ENCODE measurements around the gene ABTB1.

The ABTB1 gene

DNA sequence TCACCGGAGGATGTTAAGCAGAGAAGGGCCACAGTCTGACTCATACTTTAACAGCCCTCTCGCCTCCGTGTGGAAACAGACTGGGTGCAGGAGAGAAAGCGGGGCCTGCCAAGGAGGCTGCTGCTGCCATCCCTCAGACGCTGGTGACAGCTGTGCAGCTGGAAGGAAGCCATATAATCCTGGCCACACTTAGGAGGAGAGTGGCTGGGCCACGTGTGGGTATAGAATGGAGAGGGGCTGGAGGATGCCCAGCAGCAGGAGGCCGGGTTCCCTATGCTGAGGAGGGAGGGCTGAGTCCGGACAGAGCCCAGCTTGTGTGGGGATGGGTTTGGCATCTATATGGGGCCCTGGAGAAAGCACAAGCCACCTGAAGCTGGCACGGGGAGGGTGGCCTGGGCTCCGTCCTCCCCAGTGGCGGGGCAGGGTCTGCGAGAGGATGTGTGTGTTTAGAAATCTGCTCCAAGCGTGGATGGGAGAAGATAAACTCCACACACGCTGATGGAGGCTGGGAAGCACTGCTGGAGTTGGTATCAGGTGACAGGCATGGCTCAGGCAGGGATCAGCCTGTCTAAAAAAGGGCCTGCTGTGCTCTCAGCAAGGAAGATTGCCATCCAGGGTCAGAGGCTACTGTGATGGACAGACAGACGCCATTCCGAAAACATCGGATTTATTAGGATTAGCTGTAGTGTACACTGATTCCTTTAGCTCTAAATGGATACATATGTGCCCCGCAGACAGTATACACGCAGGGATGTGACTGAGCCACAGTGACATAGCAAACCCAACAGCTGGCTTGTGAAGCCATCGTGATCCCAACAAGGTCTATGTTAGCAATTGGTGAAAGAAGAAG, 15.9 kb downstream of the ABTB1 start:
- Histone ChIP-seq H3K4me3 (ENCODE audit: low read length) (no peak overlapping the region), H2AFZ (ENCODE audit: low read depth, low read length) (no peak overlapping the region), H3K4me1 (ENCODE audit: insufficient read depth, low read length) (peaks cover 8% of the 10 kb centered on the region), H3K27me3 (ENCODE audit: insufficient read depth, low read length) (peaks cover 5% of the 10 kb centered on the region), H3K9me3 (ENCODE audit: low read length) (no peaks in the 10 kb centered on the region), H3K36me3 (ENCODE audit: insufficient read depth, low read length) (no peaks in the 10 kb centered on the region)

DNA sequence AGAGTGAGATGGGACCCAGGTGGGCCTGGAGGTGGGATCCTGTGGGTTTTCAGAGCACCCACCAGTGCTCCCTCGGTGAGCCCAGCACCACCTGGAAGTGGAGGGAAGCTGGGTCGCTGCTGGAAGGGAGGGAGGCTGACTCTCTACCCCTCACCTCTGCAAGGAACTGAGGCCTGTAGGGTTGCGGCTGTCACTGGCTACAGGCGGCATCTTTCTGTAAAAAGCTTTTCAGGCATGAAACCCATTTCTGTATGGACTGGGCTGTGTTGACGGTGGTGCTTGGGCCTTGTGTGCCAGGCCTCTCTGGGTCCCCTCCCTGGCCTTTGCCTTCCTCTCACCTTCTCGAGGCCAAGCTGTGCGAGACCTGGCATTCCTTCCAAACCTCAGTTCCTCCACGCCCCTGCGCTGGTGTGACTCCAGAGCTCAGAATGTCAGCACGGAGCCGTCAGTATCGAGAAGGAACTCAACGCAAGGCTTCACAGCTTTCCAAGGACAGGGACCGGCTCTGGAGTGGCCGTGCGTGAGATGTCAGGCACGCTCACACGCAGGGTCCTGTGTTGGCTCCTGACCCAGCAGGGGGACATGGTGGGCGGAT, 16.6 kb downstream of the ABTB1 start:
- no peak overlapping the region for H2AFZ ChIP-seq (ENCODE audit: low read depth, low read length)
- peaks cover 5% of the 10 kb centered on the region for H3K27me3 ChIP-seq (ENCODE audit: insufficient read depth, low read length)
- no peaks in the 10 kb centered on the region for H3K36me3 ChIP-seq (ENCODE audit: insufficient read depth, low read length)
- no peaks in the 10 kb centered on the region for H3K9me3 ChIP-seq (ENCODE audit: low read length)
- no peak overlapping the region for H3K4me3 ChIP-seq (ENCODE audit: low read length)
- H3K4me1 ChIP-seq (ENCODE audit: insufficient read depth, low read length), result peaks cover 8% of the 10 kb centered on the region

DNA sequence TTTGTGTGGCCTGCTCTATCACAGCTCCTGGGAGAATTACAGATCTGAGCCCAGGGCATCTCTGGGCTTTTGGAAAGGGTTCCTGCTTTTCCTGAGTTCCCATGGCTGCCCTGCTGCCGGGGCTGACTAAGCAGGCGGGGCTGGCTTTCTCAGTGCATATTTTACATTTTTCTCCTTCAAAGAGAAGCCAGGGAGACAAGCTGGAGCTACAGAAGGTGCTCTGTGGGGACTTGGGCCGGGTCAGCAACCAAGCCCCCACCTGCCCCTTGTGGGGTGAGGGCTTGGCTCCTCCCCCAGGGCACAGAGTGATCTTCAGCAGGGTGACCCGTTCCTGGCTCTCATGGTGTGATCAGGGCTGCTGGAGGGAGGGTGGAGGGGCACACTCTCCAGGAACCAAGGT, 17.4 kb downstream of the ABTB1 start:
- peaks cover 5% of the 10 kb centered on the region for H3K27me3 ChIP-seq (ENCODE audit: insufficient read depth, low read length)
- H3K9me3 ChIP-seq (ENCODE audit: low read length), result no peaks in the 10 kb centered on the region
- no peak overlapping the region for H3K4me3 ChIP-seq (ENCODE audit: low read length)
- H3K4me1 ChIP-seq (ENCODE audit: insufficient read depth, low read length), result peaks cover 8% of the 10 kb centered on the region
- peak overlapping the region; percentile 14 for H2AFZ ChIP-seq (ENCODE audit: low read depth, low read length)
- no peaks in the 10 kb centered on the region for H3K36me3 ChIP-seq (ENCODE audit: insufficient read depth, low read length)

DNA sequence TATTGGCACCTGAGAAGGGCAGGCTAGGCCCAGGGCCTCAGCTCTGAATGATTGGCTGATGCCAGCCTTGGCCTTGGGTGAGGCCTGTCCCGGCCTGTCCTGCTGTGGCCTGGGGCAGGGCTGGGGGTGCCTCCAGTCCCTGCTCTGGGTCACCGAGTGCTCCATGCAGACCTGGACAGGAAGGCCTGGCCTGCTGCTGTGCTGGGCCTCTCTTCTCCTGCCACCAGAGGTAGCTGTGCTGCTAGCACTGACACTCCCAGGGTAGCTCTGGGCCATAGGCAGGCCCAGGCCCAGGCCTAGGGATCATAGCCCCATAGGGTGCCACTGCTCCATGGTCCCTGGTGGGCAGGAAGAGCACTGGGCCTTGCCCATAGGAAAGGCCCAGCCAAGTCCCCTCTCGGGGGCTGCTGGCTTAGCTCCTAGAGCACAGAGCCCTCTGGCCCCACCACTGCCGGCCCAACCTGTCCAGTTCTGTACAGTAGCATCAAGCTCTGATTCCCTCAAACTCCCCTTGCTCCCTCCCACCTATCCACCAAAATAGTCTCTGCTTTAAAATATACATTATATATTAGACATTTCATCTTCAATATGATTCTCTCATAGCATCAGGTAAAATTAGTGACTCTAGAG, 18.2 kb downstream of the ABTB1 start:
- H3K9me3 ChIP-seq (ENCODE audit: low read length), result no peaks in the 10 kb centered on the region
- H3K4me3 ChIP-seq (ENCODE audit: low read length), result no peak overlapping the region
- H3K4me1 ChIP-seq (ENCODE audit: insufficient read depth, low read length), result peaks cover 8% of the 10 kb centered on the region
- no peaks in the 10 kb centered on the region for H3K36me3 ChIP-seq (ENCODE audit: insufficient read depth, low read length)
- H3K27me3 ChIP-seq (ENCODE audit: insufficient read depth, low read length), result peaks cover 5% of the 10 kb centered on the region
- no peak overlapping the region for H2AFZ ChIP-seq (ENCODE audit: low read depth, low read length)

DNA sequence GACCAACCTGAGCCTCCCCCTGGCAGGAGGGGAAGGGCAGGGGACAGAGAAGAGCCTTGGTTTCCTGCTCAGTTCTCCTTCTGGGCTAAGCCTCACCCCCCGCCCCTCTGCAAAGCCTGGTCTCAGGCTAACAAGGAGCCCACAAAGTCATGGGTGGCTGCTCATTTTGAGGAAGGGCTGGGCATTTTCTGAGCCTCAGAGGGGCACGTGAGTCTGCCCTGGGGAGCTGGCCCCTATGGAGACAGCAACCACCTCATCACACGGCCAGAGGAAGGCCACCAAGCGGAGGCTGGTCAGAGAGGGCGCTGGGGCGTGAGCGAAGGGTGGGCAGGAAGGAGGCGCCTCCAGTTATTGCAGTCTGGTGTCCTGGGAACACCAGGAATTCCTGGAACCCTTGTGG, 18.7 kb downstream of the ABTB1 start:
- no peak overlapping the region for H2AFZ ChIP-seq (ENCODE audit: low read depth, low read length)
- no peak overlapping the region for H3K4me3 ChIP-seq (ENCODE audit: low read length)
- H3K27me3 ChIP-seq (ENCODE audit: insufficient read depth, low read length), result peaks cover 5% of the 10 kb centered on the region
- H3K36me3 ChIP-seq (ENCODE audit: insufficient read depth, low read length), result no peaks in the 10 kb centered on the region
- peaks cover 8% of the 10 kb centered on the region for H3K4me1 ChIP-seq (ENCODE audit: insufficient read depth, low read length)
- no peaks in the 10 kb centered on the region for H3K9me3 ChIP-seq (ENCODE audit: low read length)

DNA sequence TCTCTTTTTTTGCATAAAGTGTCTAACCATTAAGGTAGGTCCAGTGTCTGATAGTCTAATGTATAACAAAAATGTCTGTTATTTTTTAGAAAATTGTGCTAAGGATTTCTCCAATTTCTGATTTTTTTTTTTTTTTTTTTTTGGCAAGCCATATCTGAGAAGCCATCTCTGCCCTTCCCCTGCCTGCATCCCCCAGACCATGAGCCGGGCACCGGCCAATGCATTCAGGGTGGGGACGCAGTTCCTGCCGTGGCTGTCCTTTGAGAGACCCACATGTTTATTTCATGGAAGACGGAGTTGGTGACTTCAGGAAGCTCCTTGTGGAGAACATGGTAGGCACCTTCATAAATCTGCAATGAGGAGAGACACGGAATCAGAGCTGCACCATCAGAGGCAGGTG, 19.2 kb downstream of the ABTB1 start:
- Histone ChIP-seq H3K4me1 (ENCODE audit: insufficient read depth, low read length) (peaks cover 8% of the 10 kb centered on the region), H3K27me3 (ENCODE audit: insufficient read depth, low read length) (peaks cover 5% of the 10 kb centered on the region), H3K4me3 (ENCODE audit: low read length) (no peak overlapping the region), H3K36me3 (ENCODE audit: insufficient read depth, low read length) (no peaks in the 10 kb centered on the region), H3K9me3 (ENCODE audit: low read length) (no peaks in the 10 kb centered on the region), H2AFZ (ENCODE audit: low read depth, low read length) (no peak overlapping the region)

DNA sequence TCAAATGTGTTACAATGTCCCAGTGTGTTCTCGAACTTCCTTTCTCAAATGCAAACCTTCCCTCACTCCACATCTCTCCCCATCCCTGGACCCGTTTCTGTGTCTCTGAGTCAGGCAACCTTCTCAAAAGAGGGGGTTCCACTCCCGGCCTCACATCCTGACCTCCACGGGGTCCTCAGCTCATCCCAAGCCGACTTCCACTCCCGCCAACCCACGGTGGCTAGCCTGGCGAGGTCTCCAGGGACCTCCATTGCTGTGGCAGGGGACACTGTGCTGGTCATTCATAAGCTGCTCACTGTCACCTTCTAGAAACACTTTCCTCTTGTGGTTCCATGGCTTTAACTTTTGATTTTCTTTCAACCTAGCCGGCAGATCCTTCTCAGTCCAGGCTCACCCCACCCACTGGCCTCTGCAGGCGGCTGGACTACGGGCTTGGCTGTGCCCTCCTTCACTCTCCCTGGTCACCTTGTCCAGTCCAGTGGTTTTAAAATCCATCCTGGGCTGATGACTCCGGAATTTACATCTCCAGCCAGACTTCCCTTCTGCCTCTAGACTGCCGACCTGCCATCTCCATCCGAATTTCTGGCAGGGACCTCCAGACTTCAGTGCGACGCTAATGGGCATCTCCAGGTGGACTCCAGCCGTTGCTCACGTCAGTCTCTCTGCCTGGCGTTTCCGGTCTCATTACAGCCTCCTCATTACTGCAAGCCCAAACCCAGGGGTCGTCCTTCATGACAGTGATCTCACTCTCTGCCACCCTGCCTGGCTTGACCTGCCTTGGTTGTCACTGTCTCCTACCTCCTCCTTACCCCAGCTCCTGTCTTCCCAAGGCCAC, 20.0 kb downstream of the ABTB1 start:
- no peaks in the 10 kb centered on the region for H3K36me3 ChIP-seq (ENCODE audit: insufficient read depth, low read length)
- H3K27me3 ChIP-seq (ENCODE audit: insufficient read depth, low read length), result peaks cover 5% of the 10 kb centered on the region
- H3K4me3 ChIP-seq (ENCODE audit: low read length), result no peak overlapping the region
- H3K4me1 ChIP-seq (ENCODE audit: insufficient read depth, low read length), result peaks cover 10% of the 10 kb centered on the region
- H2AFZ ChIP-seq (ENCODE audit: low read depth, low read length), result no peak overlapping the region
- no peaks in the 10 kb centered on the region for H3K9me3 ChIP-seq (ENCODE audit: low read length)

DNA sequence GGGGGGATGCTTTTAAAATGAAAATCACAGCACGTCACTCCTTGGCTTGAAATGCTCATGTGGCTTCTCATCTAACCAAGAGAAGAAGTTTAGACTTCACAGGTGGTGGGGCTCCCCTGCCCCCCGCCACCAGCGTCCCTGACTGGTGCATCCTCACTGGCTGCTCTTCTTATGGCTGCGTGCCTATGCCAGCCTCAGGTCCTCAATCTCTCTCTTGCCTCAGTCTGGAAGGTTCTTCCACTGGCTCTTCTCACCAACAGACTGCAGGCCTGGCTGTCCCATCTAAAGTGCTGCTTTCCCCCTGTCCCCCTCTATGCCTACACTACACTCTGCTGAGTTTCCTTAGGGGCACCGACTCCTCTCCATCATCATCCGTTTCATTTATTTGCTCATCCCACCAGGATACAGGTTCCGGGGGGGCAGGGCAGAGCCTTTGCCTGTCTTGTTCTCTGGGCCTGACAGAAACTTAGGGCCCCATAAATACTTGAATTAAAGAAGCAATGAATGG, 20.6 kb downstream of the ABTB1 start:
- H3K9me3 ChIP-seq (ENCODE audit: low read length), result no peaks in the 10 kb centered on the region
- no peak overlapping the region for H2AFZ ChIP-seq (ENCODE audit: low read depth, low read length)
- H3K36me3 ChIP-seq (ENCODE audit: insufficient read depth, low read length), result no peaks in the 10 kb centered on the region
- H3K4me3 ChIP-seq (ENCODE audit: low read length), result no peak overlapping the region
- peaks cover 14% of the 10 kb centered on the region for H3K4me1 ChIP-seq (ENCODE audit: insufficient read depth, low read length)
- peaks cover 5% of the 10 kb centered on the region for H3K27me3 ChIP-seq (ENCODE audit: insufficient read depth, low read length)

DNA sequence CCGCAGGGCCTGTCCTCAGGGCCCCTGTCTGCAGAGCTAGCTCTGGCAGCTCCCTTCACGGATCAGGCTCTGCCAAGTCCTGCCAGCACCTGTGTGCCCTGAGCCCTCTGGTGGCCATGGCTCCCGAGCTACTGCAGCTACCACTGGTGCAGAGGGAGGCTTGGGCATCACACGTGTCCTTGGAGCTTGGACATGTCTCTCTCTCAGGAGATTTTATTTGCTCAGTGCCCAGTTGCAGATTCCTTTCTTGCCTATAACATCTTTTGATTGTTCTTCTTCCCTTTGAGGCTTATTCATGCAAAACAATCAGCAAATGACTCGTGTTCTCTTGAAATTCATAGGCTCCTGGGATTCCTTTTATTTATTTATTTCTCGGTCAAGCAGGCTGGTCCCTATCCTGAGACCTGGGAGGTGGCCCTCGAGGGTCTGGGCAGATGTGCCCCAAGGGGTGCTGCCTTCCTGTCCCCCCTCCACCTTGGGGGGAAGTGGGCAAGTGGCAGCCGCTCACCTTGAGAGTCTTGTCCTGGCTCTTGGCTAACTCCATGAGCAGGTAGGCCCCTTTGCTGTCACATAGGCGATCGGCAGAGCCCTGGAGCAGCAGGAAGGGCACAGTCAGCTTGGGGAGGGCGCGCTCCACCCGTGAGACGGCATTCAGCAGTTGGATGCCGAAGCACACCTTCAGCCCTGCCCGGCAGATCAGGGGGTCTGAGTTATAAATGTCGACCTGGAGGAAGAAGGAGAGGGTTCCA, 21.9 kb downstream of the ABTB1 start:
- H3K36me3 ChIP-seq (ENCODE audit: insufficient read depth, low read length), result no peaks in the 10 kb centered on the region
- H3K9me3 ChIP-seq (ENCODE audit: low read length), result no peaks in the 10 kb centered on the region
- no peak overlapping the region for H3K4me3 ChIP-seq (ENCODE audit: low read length)
- H3K27me3 ChIP-seq (ENCODE audit: insufficient read depth, low read length), result peaks cover 2% of the 10 kb centered on the region
- H3K4me1 ChIP-seq (ENCODE audit: insufficient read depth, low read length), result peaks cover 14% of the 10 kb centered on the region
- H2AFZ ChIP-seq (ENCODE audit: low read depth, low read length), result no peak overlapping the region

DNA sequence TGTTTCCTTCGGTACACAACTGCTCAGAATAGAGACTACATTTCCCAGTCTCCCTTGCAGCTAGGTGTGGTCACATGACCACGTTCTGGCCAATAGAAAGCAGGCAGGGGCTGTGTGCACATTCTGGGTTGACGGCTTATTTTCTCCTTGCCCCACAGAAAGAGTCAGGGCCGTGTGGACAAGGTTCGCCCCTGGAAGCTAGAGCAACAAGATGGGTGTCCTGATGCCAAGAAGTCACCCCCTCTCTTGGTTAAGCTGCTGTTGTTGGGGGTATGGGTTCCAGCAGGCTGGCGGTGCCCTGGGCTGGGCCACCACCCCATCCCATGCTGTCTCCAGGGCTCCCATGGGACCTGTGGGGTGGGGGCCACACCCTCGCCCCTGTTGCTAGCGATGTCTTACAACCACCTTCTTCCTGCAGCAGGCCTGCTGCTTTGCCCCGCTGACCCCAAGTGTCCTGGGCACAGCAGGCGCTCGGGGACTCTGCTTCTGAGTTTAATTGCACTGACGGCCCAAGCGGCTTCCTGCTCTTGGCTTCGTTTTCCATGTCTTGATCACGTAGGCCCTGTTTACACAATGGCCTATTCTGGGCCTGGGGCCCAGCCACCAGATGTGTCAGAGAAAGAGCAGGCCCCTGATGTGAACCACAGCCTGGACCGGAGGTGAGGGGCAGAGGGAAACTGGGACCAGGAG, 24.9 kb downstream of the ABTB1 start:
- H3K27me3 ChIP-seq (ENCODE audit: insufficient read depth, low read length), result peaks cover 2% of the 10 kb centered on the region
- H3K4me3 ChIP-seq (ENCODE audit: low read length), result peak overlapping the region; percentile 36
- no peaks in the 10 kb centered on the region for H3K9me3 ChIP-seq (ENCODE audit: low read length)
- H3K4me1 ChIP-seq (ENCODE audit: insufficient read depth, low read length), result peaks cover 7% of the 10 kb centered on the region
- peak overlapping the region; percentile 44 for H2AFZ ChIP-seq (ENCODE audit: low read depth, low read length)
- H3K36me3 ChIP-seq (ENCODE audit: insufficient read depth, low read length), result no peaks in the 10 kb centered on the region

DNA sequence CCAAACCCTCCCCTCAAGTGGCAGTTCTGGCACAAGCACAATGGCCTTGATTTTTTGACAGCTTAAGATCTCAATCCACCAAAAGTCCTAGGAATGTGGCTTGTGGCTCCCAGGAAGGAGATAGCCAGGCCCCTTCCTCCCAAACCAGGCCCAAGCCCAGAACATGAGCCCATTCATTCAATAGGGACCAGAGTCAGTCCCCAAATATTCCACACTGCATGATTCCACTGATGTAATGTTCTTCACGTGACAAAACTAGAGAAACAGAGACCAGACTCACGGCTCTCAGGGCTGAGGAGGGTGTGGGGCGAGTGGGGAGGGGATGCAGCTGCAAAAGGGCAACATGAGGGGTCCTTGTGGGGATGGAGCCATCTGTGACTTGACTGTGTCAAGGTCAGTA, 25.5 kb downstream of the ABTB1 start:
- H3K4me3 ChIP-seq (ENCODE audit: low read length), result no peak overlapping the region
- H3K9me3 ChIP-seq (ENCODE audit: low read length), result no peaks in the 10 kb centered on the region
- H3K27me3 ChIP-seq (ENCODE audit: insufficient read depth, low read length), result peaks cover 2% of the 10 kb centered on the region
- H2AFZ ChIP-seq (ENCODE audit: low read depth, low read length), result no peak overlapping the region
- H3K36me3 ChIP-seq (ENCODE audit: insufficient read depth, low read length), result no peaks in the 10 kb centered on the region
- peaks cover 7% of the 10 kb centered on the region for H3K4me1 ChIP-seq (ENCODE audit: insufficient read depth, low read length)

Measured in neuron (in vitro differentiated cells).